HG03064 (cell line): ENCODE results near the gene SCGB3A1.

Experiments used
- ATAC-seq: cut with Tn5 transposase; IDR thresholded peaks from one replicate; pipeline ENCODE4 v1.9.1; 2021; ENCODE audit warnings: low read depth; ENCODE audit not compliant: unreplicated experiment

The SCGB3A1 gene

GRCh38 chr5:180591311-180591887 is at the start of gene SCGB3A1:
TSS of gene SCGB3A1 (minus strand) at chr5:180591499. CDS start at chr5:180591462, 37 bp downstream.
- ATAC-seq = no peak

GRCh38 chr5:180640611-180640860 is 49.2 kb upstream of the SCGB3A1 start:
- ATAC-seq = no peak

- ATAC-seq = no peak
Observed at GRCh38 chr5:180639741-180640610, 48.7 kb upstream of the SCGB3A1 start.

DNA sequence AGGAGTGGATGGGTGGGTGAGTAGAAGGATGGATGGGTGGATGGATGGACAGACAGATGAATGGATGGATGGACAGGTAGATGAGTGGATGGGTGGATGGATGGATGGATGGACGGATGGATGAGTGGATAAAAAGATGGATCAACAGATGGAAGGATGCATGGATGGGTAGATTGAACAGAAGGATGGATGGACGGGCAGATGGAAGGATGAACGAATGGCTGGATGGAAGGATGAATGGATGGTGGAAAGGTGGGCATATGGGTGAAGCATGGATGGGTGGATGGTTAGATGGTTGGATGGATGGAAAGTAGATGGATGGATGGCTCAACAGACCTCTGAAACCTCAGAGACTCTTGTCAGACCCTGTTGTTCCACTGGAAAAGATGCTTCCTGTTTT is 48.0 kb upstream of the SCGB3A1 start:
- ATAC-seq = no peak

DNA sequence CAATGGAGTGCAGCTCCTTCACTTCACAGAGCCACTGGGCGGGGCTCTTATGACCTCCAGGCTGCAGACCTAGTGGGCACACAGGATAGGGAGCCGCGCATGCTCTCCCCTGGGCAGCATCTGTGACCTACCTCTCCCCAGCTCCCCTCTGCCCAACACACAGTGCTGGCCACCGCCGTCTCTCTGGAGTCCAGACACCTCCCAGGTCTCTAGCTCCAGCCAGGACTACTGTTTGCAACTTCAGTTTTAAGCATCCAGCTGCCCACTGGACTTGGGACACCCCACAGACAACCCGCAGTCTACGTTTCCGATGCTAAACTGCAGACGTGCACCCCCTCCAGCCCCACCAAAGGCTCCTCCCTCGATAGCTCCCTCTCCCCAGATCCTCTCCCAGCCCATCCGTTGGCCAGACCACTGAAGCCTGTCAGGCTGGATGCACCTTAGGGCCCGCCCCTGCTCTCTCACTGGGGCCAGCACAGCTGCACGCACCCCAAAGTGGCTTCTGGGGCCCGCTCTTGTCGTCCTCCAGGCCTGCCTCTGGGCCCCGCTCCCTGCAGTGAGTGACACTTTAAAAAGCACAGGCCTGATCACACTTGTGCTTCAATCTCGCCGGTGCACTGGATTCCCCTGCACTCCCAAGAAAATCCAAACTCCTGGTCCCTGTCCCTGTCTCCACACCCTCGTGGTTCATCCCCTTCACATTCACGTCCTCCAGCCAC is 46.8 kb upstream of the SCGB3A1 start:
- ATAC-seq = no peak

DNA sequence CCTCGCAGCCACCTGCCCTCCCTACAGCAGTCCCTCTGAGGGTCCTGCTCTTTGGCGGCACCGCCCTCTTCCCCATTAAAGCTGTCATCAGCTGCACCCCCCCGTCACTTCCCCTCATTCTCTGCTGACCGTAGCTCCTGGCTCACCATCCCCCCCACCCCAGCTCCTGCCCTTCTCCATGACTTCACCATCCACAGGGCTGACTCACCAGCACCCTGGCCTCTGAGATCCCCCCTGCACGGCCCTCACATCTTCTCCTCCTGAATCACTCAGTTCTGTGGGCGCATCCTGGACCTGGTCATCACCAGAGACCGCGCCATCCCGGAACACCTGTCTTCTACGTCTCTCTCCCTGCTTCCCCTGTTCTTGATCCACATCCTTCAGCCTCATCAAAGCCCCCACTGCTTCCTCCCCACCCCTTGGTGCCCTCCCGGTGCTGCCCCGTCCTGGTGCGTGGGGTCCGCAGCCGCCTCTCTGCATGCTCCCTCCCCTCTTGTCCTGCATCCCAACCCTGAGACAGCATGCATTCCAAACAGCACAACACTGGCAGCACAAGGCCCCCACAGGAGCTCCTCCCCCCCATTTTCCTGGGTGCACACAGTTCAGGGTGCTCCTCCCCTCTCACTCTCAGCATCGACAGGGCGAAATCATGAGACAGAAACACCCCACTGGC is 45.2 kb upstream of the SCGB3A1 start:
- no peak for ATAC-seq

GRCh38 chr5:180636016-180636402 is 44.7 kb upstream of the SCGB3A1 start:
- ATAC-seq = no peak

DNA sequence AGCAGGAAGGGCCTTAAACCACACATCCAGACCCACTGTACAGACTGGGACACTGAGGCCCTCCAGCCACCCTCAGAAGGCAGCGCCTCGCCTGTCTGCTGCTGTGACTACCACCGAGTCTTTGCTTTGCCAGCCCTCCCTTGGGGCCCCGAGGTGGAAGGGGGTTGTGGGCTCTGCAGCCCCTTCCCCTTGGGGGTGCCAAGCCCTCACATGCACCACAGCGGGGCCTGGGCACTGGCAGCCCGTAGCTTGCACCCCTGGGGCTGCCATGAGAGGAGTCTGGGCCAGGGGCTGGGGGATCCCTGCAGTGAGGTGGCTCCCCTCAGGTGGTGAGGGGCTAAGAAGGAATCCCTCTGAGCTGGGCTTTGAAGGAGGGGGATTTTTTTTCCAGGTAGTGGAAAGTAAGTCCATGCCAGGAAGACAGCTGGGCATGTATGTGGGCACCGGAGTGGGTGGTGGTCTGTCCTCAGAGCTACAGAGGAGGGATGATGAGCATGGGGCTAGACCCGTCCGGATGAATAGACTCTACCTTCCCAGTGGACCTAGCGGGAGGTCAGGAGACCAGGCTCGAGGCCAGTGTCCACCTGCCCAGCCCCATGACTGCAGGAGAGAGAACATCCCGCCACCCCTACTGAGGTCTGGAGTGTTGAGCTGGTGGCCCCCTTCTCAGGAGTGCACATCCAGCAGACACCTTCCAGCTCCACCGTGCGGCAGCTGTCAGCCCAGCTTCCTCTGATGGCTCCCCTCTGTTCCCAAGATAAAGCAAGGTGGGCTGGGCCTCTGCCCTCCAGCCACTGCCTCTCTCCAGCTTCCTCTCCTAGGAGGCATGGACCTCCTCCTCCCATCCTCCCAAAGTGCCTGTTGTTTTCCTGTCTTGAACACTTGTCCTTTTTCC is 42.2 kb upstream of the SCGB3A1 start:
- ATAC-seq = no peak

DNA sequence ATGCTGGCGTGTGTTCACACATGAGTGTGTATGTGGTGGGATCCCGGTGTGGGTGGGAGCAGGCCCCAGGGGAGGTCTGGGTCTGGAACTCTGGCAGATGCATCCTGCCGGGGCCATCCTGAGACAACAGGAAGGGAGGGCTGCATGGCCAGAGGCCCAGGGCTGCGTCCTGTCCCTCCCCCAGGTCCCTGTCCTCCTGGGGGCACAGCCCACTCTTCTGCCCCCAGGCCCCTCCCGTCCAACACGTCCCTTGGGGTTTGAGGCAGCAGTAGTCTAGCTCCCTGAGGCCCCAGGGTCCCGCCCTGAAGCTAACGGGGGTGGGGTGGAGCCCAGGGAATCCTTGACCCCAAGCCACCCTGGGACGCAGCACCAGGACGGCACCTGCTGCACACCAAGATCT is 41.5 kb upstream of the SCGB3A1 start:
- ATAC-seq = no peak

GRCh38 chr5:180631549-180632383 is 40.5 kb upstream of the SCGB3A1 start:
- ATAC-seq = no peak

- ATAC-seq = no peak
Observed at GRCh38 chr5:180630426-180630825, 39.1 kb upstream of the SCGB3A1 start.

GRCh38 chr5:180629831-180630382 is 38.6 kb upstream of the SCGB3A1 start:
- ATAC-seq = no peak

- ATAC-seq = no peak
Observed at GRCh38 chr5:180628827-180629750, 37.8 kb upstream of the SCGB3A1 start.

GRCh38 chr5:180628211-180628610 is 36.9 kb upstream of the SCGB3A1 start:
- ATAC-seq = no peak

DNA sequence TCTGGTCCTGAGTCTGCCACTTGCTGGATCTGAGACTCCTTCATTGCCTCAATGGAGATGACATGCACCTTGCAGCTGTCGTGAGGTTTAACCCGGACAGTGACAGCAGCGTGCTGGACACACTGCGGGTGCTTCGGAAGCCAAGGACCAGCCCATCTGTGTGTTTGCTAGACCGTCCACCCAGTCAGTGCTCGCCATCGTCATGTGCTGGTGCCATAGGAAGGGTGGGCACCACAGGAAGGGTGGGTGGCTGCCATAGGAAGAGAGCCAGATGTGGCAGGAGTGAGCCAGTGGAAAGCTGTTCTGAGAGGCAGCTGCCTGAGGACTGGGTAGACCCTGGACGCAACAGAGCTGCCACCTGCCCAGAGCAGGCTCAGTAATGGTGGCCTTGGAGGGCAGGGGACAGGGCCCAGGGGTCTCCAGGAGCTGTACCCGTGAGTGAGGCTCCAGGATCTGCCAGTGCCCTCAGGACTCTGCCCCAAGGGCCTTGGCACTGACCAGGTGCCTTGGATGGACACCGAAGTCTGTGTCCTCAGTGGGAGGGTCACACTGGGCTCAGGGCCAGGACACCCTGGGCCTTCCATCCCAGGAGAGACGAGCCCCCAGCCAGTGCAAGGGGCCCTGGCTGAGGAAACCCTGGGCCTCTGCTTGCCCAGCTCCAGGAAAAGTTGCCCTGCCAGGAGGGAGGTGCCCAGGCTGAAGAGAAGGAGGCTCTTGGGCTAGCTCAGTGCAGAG is 36.3 kb upstream of the SCGB3A1 start:
- ATAC-seq = no peak

DNA sequence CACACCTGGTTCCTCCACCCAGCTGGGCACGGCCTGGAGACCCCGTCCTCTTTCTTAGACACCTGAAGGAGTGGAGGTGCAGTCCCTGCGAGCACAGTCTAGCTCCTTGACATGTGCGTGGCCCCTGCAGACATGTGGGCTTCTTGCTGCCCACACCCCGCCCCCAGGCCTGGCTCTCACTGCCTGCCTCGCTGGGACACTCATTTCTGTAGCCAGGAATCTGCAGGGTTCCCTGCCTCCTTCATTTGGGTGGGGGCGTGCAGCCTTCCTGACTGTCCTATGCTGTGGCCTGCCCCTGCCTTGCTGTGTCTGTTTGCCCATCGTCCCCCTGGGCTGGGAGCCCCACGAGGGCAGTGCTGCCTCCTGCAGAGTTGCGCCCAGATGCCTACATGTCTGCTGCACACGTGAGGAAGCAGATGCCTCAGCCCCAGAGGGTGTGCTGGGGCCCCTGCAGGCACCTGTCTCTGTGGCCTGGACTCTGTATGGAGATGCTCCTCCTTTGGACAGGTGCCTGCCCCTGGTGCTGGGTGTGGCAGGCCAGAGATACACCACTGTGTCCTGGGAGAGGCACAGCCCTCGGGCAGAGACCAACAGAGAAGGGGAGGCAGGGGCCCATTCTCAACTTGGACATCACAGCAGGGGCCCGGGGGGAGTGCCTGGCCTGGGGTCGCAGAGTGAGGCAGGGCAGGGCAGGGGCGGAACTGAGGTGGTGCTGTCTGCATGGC is 35.5 kb upstream of the SCGB3A1 start:
- no peak for ATAC-seq
